ENCODE results near the gene PPP4R3A.
A peak's percentile ranks its signal among the peaks of the same experiment; 100 is the strongest.

The PPP4R3A gene

GRCh38 chr14:91456283-91456682 is 53.8 kb downstream of the PPP4R3A start:
- H3K4me3 ChIP-seq (ENCODE audit: low read depth, low read length) = no peak overlapping the region
- H3K4me1 ChIP-seq (ENCODE audit: control insufficient read depth, insufficient read depth, low read length) = no peaks in the 10 kb centered on the region
- H3K9me3 ChIP-seq (ENCODE audit: control insufficient read depth, insufficient read depth, low read depth, low read length) = no peaks in the 10 kb centered on the region
- H3K27ac ChIP-seq (ENCODE audit: extremely low read depth, low read depth, low read length) = no peak overlapping the region
- peaks cover 57 to 61% of the 10 kb centered on the region in 2 experiments for H3K36me3 ChIP-seq (ENCODE audit: control insufficient read depth in 2 of 2, insufficient read depth in 1 of 2, low read length in 2 of 2)
- TF ChIP-seq ZNF121 (tag by site-specific recombination; IDR thresholded peaks at IDR 0.05) (0 out of 2 replicates have a peak, but pooled peaks have one; percentile 38), GFI1B (tag by site-specific recombination; IDR thresholded peaks at IDR 0.05) (no peak), ZNF776 (tag by site-specific recombination; IDR thresholded peaks at IDR 0.05; ENCODE audit: borderline replicate concordance) (no peak)
- POLR2A ChIA-PET = no interaction called here
- CTCF ChIA-PET = interaction anchor here (0.6 kb wide), 1 partner anchor 279 kb away, joined by 3 read pairs; no protein-coding TSS in a partner anchor

- peaks cover 40 to 44% of the 10 kb centered on the region in 2 experiments for H3K36me3 ChIP-seq (ENCODE audit: control insufficient read depth in 2 of 2, insufficient read depth in 1 of 2, low read length in 2 of 2)
Observed at GRCh38 chr14:91454580-91454979, 55.5 kb downstream of the PPP4R3A start.

DNA sequence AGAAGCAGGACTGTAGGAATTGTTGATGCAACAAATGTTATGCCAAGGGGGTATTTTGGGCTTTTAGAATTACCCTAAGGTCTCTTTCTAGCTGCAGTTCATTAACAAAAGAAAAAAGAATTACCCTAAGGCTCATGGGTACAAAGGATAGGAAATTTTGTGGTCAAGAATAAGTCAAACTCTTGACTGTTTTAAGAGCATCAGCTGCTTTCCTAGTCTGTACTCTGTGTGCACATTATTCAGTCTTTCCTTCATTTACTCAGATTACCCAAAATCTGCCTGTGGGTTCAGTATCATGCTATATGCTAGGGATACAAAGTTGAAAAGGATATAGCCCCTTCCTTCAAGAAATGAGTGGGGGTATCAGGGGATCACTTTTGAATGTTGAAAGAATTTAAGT is 56.0 kb downstream of the PPP4R3A start:
- Histone ChIP-seq H3K27ac (ENCODE audit: extremely low read depth, low read depth, low read length) (no peak overlapping the region), H3K4me3 (ENCODE audit: low read depth, low read length) (no peak overlapping the region), H3K4me1 (ENCODE audit: control insufficient read depth, insufficient read depth, low read length) (no peaks in the 10 kb centered on the region), H3K36me3 (ENCODE audit: control insufficient read depth in 2 of 2, insufficient read depth in 1 of 2, low read length in 2 of 2) (peaks cover 35 to 40% of the 10 kb centered on the region in 2 experiments), H3K9me3 (ENCODE audit: control insufficient read depth, insufficient read depth, low read depth, low read length) (no peaks in the 10 kb centered on the region)
- POLR2A ChIA-PET = no interaction called here
- TF ChIP-seq REPIN1 (tag by site-specific recombination; IDR thresholded peaks at IDR 0.05; ENCODE audit: low read depth) (no peak), ZNF121 (tag by site-specific recombination; IDR thresholded peaks at IDR 0.05) (no peak), ZNF148 (tag by site-specific recombination; IDR thresholded peaks at IDR 0.05; ENCODE audit: borderline replicate concordance) (no peak), ZEB2 (tag by site-specific recombination; IDR thresholded peaks at IDR 0.05) (no peak), MYNN (tag by site-specific recombination; IDR thresholded peaks at IDR 0.05; ENCODE audit: borderline replicate concordance) (no peak), ZNF660 (tag by site-specific recombination; IDR thresholded peaks at IDR 0.05) (no peak)
- CTCF ChIA-PET = interaction anchor here (0.6 kb wide), 1 partner anchor 1330 kb away, joined by 3 read pairs; no protein-coding TSS in a partner anchor

More at GRCh38 chr14:91454580-91454979, 55.5 kb downstream of the PPP4R3A start:
- POLR2A ChIA-PET = no interaction called here
- Histone ChIP-seq H3K27ac (ENCODE audit: extremely low read depth, low read depth, low read length) (no peak overlapping the region), H3K9me3 (ENCODE audit: control insufficient read depth, insufficient read depth, low read depth, low read length) (no peaks in the 10 kb centered on the region), H3K4me3 (ENCODE audit: low read depth, low read length) (no peak overlapping the region), H3K4me1 (ENCODE audit: control insufficient read depth, insufficient read depth, low read length) (no peaks in the 10 kb centered on the region)
- CTCF ChIA-PET = no interaction called here
- TF ChIP-seq SCRT1 (tag by site-specific recombination; IDR thresholded peaks at IDR 0.05; ENCODE audit: borderline replicate concordance) = no peak
- peak; percentile 39; the same call in 1 of the 2 replicates for TF ChIP-seq FEZF1 (tag by site-specific recombination; IDR thresholded peaks at IDR 0.05)
- peak; percentile 94 for TF ChIP-seq ZNF121 (tag by site-specific recombination; IDR thresholded peaks at IDR 0.05)

GRCh38 chr14:91453744-91454143 is 56.4 kb downstream of the PPP4R3A start:
- ChIA-PET CTCF (interaction anchor here (0.6 to 1.0 kb wide), 2 partner anchors 130 to 1330 kb away, joined by 3 read pairs; no protein-coding TSS in a partner anchor), POLR2A (no interaction called here)
- no peak overlapping the region for H3K27ac ChIP-seq (ENCODE audit: extremely low read depth, low read depth, low read length)
- no peaks in the 10 kb centered on the region for H3K9me3 ChIP-seq (ENCODE audit: control insufficient read depth, insufficient read depth, low read depth, low read length)
- H3K4me1 ChIP-seq (ENCODE audit: control insufficient read depth, insufficient read depth, low read length) = no peaks in the 10 kb centered on the region
- peaks cover 31 to 36% of the 10 kb centered on the region in 2 experiments for H3K36me3 ChIP-seq (ENCODE audit: control insufficient read depth in 2 of 2, insufficient read depth in 1 of 2, low read length in 2 of 2)
- no peak for TF ChIP-seq ZNF777 (tag by site-specific recombination; IDR thresholded peaks at IDR 0.05; ENCODE audit: borderline replicate concordance)
- no peak for TF ChIP-seq GLI2 (tag by site-specific recombination; IDR thresholded peaks at IDR 0.05; ENCODE audit: borderline replicate concordance, low read depth)
- TF ChIP-seq, protein P1, sequence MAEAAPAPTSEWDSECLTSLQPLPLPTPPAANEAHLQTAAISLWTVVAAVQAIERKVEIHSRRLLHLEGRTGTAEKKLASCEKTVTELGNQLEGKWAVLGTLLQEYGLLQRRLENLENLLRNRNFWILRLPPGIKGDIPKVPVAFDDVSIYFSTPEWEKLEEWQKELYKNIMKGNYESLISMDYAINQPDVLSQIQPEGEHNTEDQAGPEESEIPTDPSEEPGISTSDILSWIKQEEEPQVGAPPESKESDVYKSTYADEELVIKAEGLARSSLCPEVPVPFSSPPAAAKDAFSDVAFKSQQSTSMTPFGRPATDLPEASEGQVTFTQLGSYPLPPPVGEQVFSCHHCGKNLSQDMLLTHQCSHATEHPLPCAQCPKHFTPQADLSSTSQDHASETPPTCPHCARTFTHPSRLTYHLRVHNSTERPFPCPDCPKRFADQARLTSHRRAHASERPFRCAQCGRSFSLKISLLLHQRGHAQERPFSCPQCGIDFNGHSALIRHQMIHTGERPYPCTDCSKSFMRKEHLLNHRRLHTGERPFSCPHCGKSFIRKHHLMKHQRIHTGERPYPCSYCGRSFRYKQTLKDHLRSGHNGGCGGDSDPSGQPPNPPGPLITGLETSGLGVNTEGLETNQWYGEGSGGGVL (tag by site-specific recombination; IDR thresholded peaks at IDR 0.05) = no peak
- no peak for TF ChIP-seq ZNF654 (tag by site-specific recombination; IDR thresholded peaks at IDR 0.05; ENCODE audit: low read depth)
- peak; percentile 100 for TF ChIP-seq ZNF610 (tag by site-specific recombination; IDR thresholded peaks at IDR 0.05; ENCODE audit: borderline replicate concordance)
- no peak for TF ChIP-seq HOXA7 (CRISPR knock-in tag; IDR thresholded peaks at IDR 0.05; ENCODE audit: borderline replicate concordance)
- TF ChIP-seq ZNF658 (tag by site-specific recombination; IDR thresholded peaks at IDR 0.05) = no peak
- no peak for TF ChIP-seq GLIS2 (tag by site-specific recombination; IDR thresholded peaks at IDR 0.05)
- no peak overlapping the region for H3K4me3 ChIP-seq (ENCODE audit: low read depth, low read length)
